Stimulated activated CD8-positive, alpha-beta memory T cell treated with anti-CD3 and anti-CD28 coated beads, Interleukin-4, amount 100 ng/mL, for 24 hours (primary cell): ENCODE measurements around the gene RLIM.
"Not testable (repeated sequence)": the region's sequence is repeated elsewhere in the genome, so short reads cannot be mapped to it uniquely, and the experiment has no call there.

ENCODE experiments used
- DNase-seq: peaks from one replicate; pipeline ENCODE4 v3.0.0-alpha.2; 2020; ENCODE audit warnings: low read depth

Gene RLIM, protein sequence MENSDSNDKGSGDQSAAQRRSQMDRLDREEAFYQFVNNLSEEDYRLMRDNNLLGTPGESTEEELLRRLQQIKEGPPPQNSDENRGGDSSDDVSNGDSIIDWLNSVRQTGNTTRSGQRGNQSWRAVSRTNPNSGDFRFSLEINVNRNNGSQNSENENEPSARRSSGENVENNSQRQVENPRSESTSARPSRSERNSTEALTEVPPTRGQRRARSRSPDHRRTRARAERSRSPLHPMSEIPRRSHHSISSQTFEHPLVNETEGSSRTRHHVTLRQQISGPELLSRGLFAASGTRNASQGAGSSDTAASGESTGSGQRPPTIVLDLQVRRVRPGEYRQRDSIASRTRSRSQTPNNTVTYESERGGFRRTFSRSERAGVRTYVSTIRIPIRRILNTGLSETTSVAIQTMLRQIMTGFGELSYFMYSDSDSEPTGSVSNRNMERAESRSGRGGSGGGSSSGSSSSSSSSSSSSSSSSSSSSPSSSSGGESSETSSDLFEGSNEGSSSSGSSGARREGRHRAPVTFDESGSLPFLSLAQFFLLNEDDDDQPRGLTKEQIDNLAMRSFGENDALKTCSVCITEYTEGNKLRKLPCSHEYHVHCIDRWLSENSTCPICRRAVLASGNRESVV

GRCh38 chrX:74614093-74614909 is at the start of gene RLIM:
Gene RLIM, minus strand, starts transcription at chrX:74614624. Its CDS starts 18,647 bp downstream, at chrX:74595977.
- DNase-seq: peak; percentile 83

DNA sequence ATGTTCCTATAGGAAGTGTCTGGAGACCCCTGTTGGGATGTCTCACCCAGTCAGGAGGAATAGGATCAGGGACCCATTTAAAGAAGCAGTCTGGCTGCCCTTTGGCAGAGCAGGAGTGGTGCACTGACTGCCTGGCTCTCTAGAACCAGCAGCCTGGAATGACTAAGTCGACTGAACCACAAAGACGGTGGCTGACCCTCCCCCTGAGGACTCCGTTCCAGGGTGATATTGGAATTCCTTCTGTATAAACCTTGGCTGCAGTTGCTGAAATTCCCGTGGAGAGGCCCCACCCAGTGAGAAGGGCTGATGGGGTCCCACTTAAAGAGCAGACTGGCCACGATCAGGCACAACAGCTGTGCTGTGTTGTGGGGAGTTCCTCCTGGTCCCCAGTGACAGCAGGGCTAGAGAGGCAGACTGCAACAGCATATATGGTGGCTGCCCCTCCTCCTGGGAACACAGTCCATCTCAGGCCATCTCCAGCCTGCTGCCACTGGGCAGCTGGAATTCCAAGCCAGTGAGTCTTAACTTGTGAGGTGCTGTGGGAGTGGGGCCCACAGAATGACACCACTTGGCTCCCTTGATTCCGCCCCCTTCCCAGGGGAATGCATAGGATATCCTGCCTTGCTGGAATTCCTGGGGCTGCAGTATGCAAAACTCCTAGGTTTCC is 41.8 kb upstream of the RLIM start:
- DNase-seq: no peak

DNA sequence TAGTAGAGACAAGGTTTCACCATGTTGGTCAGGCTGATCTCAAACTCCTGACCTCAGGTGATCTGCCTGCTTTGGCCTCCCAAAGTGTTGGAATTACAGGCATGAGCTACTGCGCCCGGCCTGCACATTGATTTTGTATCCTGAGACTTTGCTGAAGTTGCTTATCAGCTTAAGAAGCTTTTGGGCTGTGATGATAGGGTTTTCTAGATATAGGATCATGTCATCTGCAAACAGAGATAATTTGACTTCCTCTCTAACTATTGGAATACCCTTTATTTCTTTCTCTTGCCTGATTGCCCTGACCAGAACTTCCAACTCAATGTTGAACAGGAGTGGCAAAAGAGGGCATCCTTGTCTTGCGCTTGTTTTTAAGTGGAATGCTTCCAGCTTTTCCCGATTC is 40.5 kb upstream of the RLIM start:
- DNase-seq: not testable (repeated sequence)

GRCh38 chrX:74636749-74637314 is 22.4 kb upstream of the RLIM start:
- no peak for DNase-seq

GRCh38 chrX:74613370-74614092 is 893 bp downstream of the RLIM start:
- no peak for DNase-seq

DNA sequence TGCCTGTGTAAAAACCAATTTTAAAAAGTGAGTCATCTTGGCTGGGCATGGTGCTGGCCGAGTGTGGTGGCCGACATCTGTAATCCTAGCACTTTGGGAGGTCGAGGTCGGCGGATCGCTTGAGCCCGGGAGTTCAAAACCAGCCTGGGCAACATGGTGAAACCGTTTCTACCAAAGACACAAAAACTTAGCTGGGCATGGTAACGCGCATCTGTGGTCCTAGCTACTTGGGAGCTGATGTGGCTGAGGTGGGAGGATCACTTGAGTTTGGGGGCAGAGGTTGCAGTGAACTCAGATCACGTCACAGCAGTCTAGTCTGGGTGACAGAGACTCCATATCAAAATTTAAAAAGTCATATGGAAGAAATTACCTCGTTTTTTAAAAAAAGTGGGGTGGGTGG is 7.6 kb downstream of the RLIM start:
- DNase-seq: no peak

DNA sequence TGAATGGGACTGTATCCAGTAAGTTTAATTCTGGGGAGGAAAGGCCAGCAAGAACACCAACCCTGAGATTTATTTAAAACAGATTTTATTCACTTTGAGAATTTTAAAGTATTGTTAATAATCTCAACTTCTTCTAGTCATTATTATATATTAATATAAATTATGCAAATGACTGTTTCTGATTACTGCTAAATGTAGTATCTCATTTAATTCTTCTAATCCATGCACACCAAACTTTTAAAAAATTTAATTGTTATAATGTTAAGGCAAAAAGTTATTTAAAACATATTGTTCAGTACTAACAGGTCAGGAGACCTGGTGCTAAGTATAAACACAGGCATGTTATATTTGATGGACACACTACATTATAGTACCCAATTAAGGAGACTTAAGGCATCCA is 8.1 kb downstream of the RLIM start:
- DNase-seq: no peak

DNA sequence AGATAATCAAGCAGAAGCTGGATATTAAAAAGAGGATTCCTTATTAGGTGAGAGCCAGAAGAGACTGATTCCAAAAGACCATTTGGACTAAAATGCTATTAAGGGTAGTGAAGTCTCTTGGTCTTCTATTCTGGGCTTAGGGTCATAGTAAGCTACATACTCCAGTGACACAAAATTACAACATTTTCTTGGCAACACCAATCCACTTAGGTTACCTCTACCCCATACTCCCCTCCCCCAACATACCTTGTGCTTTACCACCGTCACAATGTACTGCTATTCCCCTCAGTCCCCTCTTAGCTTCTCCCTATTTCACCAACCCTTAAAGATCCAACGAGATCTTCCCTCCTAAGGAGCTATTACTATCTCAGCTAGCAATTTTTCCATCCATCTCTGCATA is 11.4 kb downstream of the RLIM start:
- no peak for DNase-seq

DNA sequence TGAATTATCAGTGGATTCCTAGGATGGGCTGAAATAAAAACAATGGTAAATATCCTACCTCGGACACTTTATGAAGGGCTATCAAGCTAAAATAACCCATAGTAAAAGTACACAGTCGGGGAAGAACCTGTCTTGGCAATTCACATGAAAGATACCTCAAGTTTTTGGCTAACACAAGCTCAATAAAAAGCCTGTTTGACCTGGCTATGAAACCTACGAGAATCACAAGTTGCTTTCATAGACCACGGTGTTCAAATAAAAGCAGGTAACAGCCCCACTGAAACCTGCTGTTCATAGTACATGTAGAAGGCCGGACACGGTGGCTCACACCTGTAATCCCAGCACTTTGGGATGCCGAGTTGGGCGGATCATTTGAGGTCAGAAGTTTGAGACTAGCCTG is 12.3 kb downstream of the RLIM start:
- DNase-seq: no peak

DNA sequence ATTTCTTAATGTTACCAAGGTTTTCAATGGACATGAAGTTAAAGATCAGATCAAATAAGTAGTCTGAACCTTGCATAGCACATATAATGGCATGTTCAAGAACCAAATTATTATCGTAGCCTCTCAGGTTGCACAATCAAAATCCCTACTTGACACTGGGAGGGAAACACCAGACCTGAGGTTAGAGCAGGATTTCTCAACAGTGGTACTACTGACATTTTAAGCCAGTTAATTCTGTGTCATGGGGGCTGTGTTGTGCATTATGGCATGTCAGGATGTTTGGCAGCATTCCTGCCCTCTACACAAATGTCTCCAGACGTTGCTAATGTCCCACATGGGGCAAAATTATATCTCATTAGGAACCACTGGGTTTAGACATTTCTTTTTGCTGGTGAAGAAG is 20.8 kb downstream of the RLIM start:
- no peak for DNase-seq

DNA sequence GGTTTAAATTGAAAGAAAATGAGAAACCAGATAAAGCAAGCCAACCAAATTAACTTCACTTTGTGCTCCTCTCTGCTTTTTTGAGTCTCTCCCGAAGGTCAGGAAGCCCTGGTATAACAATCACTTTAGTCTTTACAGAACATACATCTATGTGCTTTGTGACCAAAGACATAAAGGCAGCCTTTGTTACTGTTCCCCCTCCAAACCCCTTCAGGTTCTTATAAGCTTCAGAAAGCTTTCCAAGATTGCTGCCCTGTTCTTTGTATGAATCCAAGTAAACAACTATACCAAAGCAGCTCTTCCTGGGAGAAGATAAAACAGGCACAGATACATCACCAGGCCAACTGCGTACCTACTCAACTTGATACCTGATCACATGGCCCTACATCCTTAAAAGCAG is 28.7 kb downstream of the RLIM start:
- DNase-seq: no peak

DNA sequence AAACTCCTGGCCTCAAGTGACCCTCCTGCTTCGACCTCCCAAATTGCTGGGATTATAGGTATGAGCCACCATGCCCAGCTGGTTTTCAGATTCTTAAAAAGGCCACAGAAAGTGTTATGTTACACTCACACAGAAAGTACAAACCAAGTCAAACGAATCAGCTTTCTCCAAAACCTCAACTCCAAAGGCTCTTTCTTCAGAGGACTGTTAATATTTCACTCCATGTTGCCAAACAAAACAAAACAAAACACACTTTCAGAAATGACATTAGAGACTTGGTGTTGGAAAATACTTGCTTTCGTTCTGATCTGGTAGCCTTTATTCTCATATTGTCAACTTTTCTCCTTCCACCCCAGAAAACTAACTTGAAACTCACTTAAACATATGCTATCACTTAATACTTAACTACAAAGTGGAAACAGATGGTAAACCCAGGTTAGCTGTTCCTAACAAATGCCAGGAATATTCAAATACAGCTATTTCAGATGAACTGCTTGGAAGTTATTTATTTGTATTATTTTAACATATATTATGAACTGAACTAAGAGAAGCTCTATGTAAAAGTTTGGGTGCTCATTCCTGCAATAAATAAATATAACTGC is 34.7 kb downstream of the RLIM start:
- DNase-seq: no peak

DNA sequence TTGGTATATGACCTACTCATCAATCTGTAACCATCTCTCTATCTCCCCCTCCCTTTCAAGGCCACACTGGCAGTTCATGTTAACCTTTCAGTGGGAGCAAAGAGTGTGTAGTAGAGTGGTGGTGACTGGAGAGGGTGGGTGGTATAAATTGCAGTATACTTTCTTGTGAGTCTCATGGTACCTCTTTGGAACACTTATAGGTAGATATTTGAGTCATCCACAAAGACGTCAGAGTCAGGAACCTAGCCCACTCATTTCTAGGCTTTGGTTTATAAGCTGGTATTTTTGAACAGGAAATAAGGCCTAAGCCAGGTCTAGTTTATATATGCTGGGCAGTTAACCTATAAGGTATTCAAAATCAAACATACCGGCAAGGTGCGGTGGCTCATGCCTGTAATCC is 36.3 kb downstream of the RLIM start:
- DNase-seq: no peak

DNA sequence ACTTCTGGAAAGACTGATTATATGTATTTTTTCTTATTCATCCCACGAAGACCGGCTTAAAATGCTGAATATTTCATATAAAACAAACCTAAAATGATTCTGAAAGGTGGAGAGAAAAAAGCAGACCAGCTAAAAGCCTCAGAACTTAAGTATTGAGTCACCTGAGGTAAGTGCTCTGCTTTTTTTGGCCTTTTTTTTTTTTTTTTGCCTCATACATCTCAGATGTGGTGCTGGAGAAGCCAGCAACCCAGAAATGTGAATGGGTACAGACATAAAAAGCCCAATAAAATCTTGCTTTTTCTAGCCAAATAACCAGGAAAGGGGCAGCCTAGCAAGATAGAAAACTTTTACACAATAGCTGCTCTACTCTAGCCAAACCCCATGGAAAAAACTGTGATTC is 57.0 kb downstream of the RLIM start:
- DNase-seq: no peak

DNA sequence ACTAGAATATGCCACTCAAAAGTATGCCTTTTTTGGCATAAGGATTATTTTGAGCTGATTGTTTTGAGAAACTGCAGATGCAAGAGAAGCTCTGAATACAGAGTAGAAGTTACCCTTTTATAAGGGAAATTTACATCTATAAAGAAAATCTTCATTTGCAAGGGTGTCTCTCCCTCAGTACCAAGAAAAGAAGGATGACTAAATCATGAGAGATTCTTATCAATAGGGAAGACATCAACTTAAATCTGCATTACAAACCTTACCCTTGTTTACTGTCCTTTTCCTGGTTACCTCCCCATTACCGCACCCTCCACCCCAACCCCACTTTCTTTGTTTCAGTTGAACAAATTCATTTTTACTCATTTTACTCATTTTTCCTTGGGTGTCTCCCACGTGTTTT is 62.5 kb downstream of the RLIM start:
- DNase-seq: no peak

DNA sequence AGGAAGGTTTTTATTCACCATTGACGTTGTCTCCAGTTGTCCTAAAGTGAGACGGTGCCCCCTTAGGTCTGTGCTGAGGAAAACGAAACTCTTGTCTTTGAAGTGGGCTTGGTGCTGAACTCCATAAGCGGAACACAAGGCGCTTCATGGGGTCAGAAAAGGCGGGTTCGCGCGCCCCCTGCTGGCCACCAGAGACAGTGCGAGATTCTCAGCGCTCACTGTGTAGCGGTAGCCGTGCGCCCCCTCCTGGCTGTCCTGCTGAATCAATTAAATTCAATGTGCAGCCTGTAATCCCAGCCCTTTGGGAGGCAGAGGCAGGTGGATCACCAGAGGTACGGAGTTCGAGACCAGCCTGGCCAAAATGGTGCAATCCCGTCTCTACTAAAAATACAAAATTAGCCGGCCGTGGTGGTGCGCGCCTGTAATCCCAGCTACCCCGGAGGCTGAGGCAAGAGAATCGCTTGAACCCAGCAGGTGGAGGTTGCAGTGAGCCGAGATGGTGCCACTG is 64.1 kb downstream of the RLIM start:
- DNase-seq: peak; percentile 84

DNA sequence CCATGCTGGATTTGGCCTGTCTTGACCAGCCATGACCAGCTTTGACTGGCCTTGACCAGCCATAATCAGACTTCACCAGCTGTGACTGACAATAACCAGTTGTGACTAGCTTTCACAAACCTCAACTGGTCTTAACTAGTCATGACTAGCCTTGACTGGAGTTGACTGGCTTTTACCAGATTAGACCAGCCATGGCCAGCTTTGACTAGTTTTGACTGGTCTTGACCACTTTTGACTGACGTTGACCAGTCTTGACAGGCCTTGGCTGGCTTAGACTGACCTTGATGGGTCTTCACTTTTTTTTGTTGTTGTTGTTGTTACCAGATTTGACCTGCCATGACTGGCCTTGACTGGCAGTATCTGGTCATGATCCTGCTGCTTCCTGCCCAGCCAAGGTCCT is 67.4 kb downstream of the RLIM start:
- DNase-seq: no peak

GRCh38 chrX:74545880-74546523 is 68.4 kb downstream of the RLIM start:
- no peak for DNase-seq

DNA sequence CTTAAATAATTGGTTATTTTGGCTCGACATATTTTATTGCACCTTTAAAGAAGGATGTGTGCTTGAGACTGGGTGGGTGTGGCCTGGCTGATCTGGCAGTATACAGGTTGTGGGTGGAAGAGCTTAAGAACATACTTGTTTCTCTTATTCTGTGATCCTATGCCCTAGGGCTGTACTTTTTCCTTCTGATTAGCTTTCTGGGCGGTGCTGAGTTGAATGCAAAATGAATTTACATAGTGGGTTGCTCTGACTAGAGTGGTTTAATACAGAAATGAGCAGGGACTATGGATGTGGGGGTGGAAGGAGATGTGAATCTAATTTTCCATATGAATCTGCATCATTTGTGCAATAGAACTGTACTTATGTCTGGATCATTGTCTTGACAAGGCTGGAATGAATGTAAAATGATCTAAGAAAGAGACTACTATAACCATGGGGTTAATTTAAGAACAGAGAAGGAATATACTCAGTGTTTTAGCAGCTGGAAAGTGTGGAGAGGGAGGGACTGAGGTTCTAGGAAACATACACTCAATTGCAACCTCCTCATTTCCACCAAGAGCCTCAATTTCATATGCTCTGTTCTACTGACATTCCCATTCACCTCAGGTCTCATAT is 73.7 kb downstream of the RLIM start:
- DNase-seq: no peak
